Osteocyte (in vitro differentiated cells): ENCODE data around the gene OXNAD1. TPM values are rescaled to one million over a fixed set of nuclear protein-coding genes. Genes with fewer than 3 reads are reported as not detected.
A peak's percentile ranks its signal among the peaks of the same experiment; 100 is the strongest.

Experiments
- DNase-seq: peaks from one replicate; pipeline ENCODE4 v3.0.0; 2021; ENCODE audit warnings: mixed read lengths; ENCODE audit not compliant: unreplicated experiment; ENCODE audit errors: extremely low spot score
- H3K27ac Mint-ChIP-seq: one replicate; pipeline ENCODE4 v1.8.0; 2021; ENCODE audit warnings: mild to moderate bottlenecking, mixed read lengths; ENCODE audit not compliant: unreplicated experiment
- H3K27me3 Mint-ChIP-seq: one replicate; pipeline ENCODE4 v1.8.0; 2021; ENCODE audit warnings: mixed read lengths; ENCODE audit not compliant: unreplicated experiment
- H3K36me3 Mint-ChIP-seq: one replicate; pipeline ENCODE4 v1.8.0; 2021; ENCODE audit warnings: mixed read lengths; ENCODE audit not compliant: unreplicated experiment
- H3K4me1 Mint-ChIP-seq: one replicate; pipeline ENCODE4 v1.8.0; 2021; ENCODE audit warnings: mixed read lengths; ENCODE audit not compliant: unreplicated experiment
- H3K4me3 Mint-ChIP-seq: one replicate; pipeline ENCODE4 v1.8.0; 2021; ENCODE audit warnings: mild to moderate bottlenecking, moderate library complexity, mixed read lengths; ENCODE audit not compliant: unreplicated experiment
- H3K9me3 Mint-ChIP-seq: one replicate; pipeline ENCODE4 v1.8.0; 2021; ENCODE audit warnings: mixed read lengths; ENCODE audit not compliant: unreplicated experiment
- CTCF ChIP-seq: fragments of 200-600 bp; sonication (generic); IDR thresholded peaks from 2 replicates; pipeline ENCODE4 v1.5.0; 2021; ENCODE audit warnings: antibody characterized with exemption, mild to moderate bottlenecking, moderate library complexity
- total RNA-seq: library from RNA; stranded (reverse); gene quantifications from 2 replicates; pipeline ENCODE4 v1.2.1, GENCODE V29; 2021

OXNAD1 gene
- total RNA-seq, 1 donor from 2014 or later: 10.8 TPM

- Mint-ChIP-seq H3K4me3 (no peak overlapping the region), H3K27ac (no peak overlapping the region), H3K4me1 (peaks cover 10% of the 10 kb centered on the region), H3K36me3 (peaks cover 33% of the 10 kb centered on the region), H3K27me3 (no peaks in the 10 kb centered on the region), H3K9me3 (no peaks in the 10 kb centered on the region)
- no peak for DNase-seq
- no peak for TF ChIP-seq CTCF
Measured at GRCh38 chr3:16343101-16343500, 78.1 kb downstream of the OXNAD1 start.

DNA sequence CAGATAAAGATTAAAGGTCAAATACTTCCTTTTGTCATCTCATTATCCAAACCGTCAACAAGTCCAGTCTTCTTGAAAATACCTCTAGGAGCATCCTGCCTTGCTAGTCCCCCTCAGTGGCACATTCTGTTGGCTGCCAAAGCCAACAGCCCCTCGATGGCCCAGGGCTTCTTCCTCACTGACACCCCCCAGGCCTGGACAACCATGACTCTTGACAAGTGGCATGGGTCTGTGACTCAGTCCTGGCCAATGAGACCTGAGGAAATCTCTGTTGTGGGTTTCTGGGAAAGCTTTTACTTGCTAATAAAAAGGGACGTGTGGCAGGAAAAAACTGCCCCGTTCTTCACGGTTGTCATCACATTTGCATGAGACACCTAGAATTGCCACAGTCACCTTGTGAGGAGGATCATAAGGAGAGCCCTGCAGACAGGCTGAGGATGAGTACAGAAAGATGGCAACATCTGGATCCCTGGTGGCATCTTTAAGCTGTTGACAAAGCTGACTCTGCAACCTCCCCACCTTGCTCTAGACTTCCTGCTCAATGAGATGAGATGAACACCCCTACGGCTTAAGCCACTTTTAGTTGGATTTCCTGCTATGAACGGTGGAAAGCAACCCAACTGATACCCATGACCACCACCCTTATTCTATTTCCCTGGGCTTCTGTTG lies 81.5 kb downstream of the OXNAD1 start:
- H3K27ac Mint-ChIP-seq: no peak overlapping the region
- peaks cover 48% of the 10 kb centered on the region for H3K36me3 Mint-ChIP-seq
- TF ChIP-seq CTCF: no peak
- no peak overlapping the region for H3K4me3 Mint-ChIP-seq
- DNase-seq: no peak
- H3K27me3 Mint-ChIP-seq: no peaks in the 10 kb centered on the region
- peaks cover 28% of the 10 kb centered on the region for H3K4me1 Mint-ChIP-seq
- H3K9me3 Mint-ChIP-seq: no peaks in the 10 kb centered on the region

GRCh38 chr3:16347548-16347947 lies 82.5 kb downstream of the OXNAD1 start:
- H3K27ac Mint-ChIP-seq: no peak overlapping the region
- DNase-seq: no peak
- H3K9me3 Mint-ChIP-seq: no peaks in the 10 kb centered on the region
- no peak overlapping the region for H3K4me3 Mint-ChIP-seq
- no peaks in the 10 kb centered on the region for H3K27me3 Mint-ChIP-seq
- TF ChIP-seq CTCF: no peak
- peaks cover 48% of the 10 kb centered on the region for H3K36me3 Mint-ChIP-seq
- H3K4me1 Mint-ChIP-seq: peaks cover 37% of the 10 kb centered on the region

GRCh38 chr3:16349986-16350596 lies 85.1 kb downstream of the OXNAD1 start:
- no peaks in the 10 kb centered on the region for H3K27me3 Mint-ChIP-seq
- peak overlapping the region; percentile 4 for H3K4me3 Mint-ChIP-seq
- peaks cover 54% of the 10 kb centered on the region for H3K36me3 Mint-ChIP-seq
- H3K4me1 Mint-ChIP-seq: peaks cover 47% of the 10 kb centered on the region
- no peak for DNase-seq
- no peak for TF ChIP-seq CTCF
- peak overlapping the region; percentile 91 for H3K27ac Mint-ChIP-seq
- H3K9me3 Mint-ChIP-seq: no peaks in the 10 kb centered on the region

- Mint-ChIP-seq H3K4me1 (peaks cover 47% of the 10 kb centered on the region), H3K4me3 (peak overlapping the region; percentile 4), H3K27ac (peak overlapping the region; percentile 91), H3K36me3 (peaks cover 54% of the 10 kb centered on the region), H3K27me3 (no peaks in the 10 kb centered on the region), H3K9me3 (no peaks in the 10 kb centered on the region)
- TF ChIP-seq CTCF: no peak
- no peak for DNase-seq
Measured at GRCh38 chr3:16350597-16351318, 85.7 kb downstream of the OXNAD1 start.
